ENCODE results near the gene ATP8B4.

ATP8B4 gene

GRCh38 chr15:50059883-50060282 is 59.1 kb downstream of the ATP8B4 start:
- no peak for DNase-seq

- no peak for DNase-seq
Observed at GRCh38 chr15:50059203-50059772, 59.7 kb downstream of the ATP8B4 start.

- no peak for DNase-seq
Observed at GRCh38 chr15:50057905-50058639, 61.0 kb downstream of the ATP8B4 start.

GRCh38 chr15:50057196-50057595 is 61.8 kb downstream of the ATP8B4 start:
- DNase-seq: no peak

GRCh38 chr15:50055750-50056157 is 63.3 kb downstream of the ATP8B4 start:
- no peak for DNase-seq

- DNase-seq: no peak
Observed at GRCh38 chr15:50055332-50055731, 63.7 kb downstream of the ATP8B4 start.

GRCh38 chr15:50053055-50053856 is 65.8 kb downstream of the ATP8B4 start:
- DNase-seq: no peak

- no peak for DNase-seq
Observed at GRCh38 chr15:50051811-50052419, 67.1 kb downstream of the ATP8B4 start.

- no peak for DNase-seq
Observed at GRCh38 chr15:50050986-50051743, 67.9 kb downstream of the ATP8B4 start.

- DNase-seq: no peak
Observed at GRCh38 chr15:50049871-50050270, 69.2 kb downstream of the ATP8B4 start.

GRCh38 chr15:50046867-50047266 is 72.2 kb downstream of the ATP8B4 start:
- no peak for DNase-seq

- no peak for DNase-seq
Observed at GRCh38 chr15:50046159-50046558, 72.9 kb downstream of the ATP8B4 start.

- no peak for DNase-seq
Observed at GRCh38 chr15:50044904-50045303, 74.1 kb downstream of the ATP8B4 start.

- DNase-seq: no peak
Observed at GRCh38 chr15:50044406-50044805, 74.6 kb downstream of the ATP8B4 start.

- no peak for DNase-seq
Observed at GRCh38 chr15:50042775-50043174, 76.3 kb downstream of the ATP8B4 start.

GRCh38 chr15:50030456-50030855 is 88.6 kb downstream of the ATP8B4 start:
- no peak for DNase-seq

GRCh38 chr15:50028326-50028725 is 90.7 kb downstream of the ATP8B4 start:
- DNase-seq: no peak

GRCh38 chr15:50024281-50024680 is 94.8 kb downstream of the ATP8B4 start:
- DNase-seq: no peak

GRCh38 chr15:50018491-50018890 is 100.5 kb downstream of the ATP8B4 start:
- DNase-seq: no peak

- DNase-seq: no peak
Observed at GRCh38 chr15:50017522-50017921, 101.5 kb downstream of the ATP8B4 start.

GRCh38 chr15:50016951-50017350 is 102.1 kb downstream of the ATP8B4 start:
- DNase-seq: no peak

GRCh38 chr15:50012790-50013189 is 106.2 kb downstream of the ATP8B4 start:
- no peak for DNase-seq

GRCh38 chr15:50009634-50010033 is 109.4 kb downstream of the ATP8B4 start:
- no peak for DNase-seq
